H9 (cell line): ENCODE data around the gene ZKSCAN4. TPM values are rescaled to one million over a fixed set of nuclear protein-coding genes. Genes with fewer than 3 reads are reported as not detected.

Source experiments
- DNase-seq: peaks from one replicate; pipeline ENCODE4 v3.0.0-alpha.2; 2017
- H2AFZ ChIP-seq: one replicate; pipeline ENCODE4 v1.6.1; 2013; ENCODE audit warnings: mild to moderate bottlenecking, low read length, control low read depth, moderate library complexity
- H2AK5ac ChIP-seq: 2 replicates; pipeline ENCODE4 v1.6.1; 2013; ENCODE audit warnings: low read length, control low read depth, mixed read lengths; ENCODE audit not compliant: insufficient read length
- H2BK120ac ChIP-seq: one replicate; pipeline ENCODE4 v1.6.1; 2013; ENCODE audit warnings: low read depth, mild to moderate bottlenecking, low read length, control low read depth, inconsistent platforms; ENCODE audit not compliant: poor library complexity, severe bottlenecking
- H2BK12ac ChIP-seq: 2 replicates; pipeline ENCODE4 v1.6.1; 2013; ENCODE audit warnings: low read length, control low read depth, mixed read lengths, low read depth; ENCODE audit not compliant: insufficient read length
- H2BK15ac ChIP-seq: 2 replicates; pipeline ENCODE4 v1.6.1; 2013; ENCODE audit warnings: low read depth, low read length, control low read depth
- H2BK20ac ChIP-seq: one replicate; pipeline ENCODE4 v1.6.1; 2013; ENCODE audit warnings: low read depth, mild to moderate bottlenecking, low read length, control low read depth, inconsistent platforms; ENCODE audit not compliant: poor library complexity, severe bottlenecking
- H2BK5ac ChIP-seq: 2 replicates; pipeline ENCODE4 v1.6.1; 2013; ENCODE audit warnings: low read length, control low read depth, mixed read lengths; ENCODE audit not compliant: insufficient read length
- H3K14ac ChIP-seq: 2 replicates; pipeline ENCODE4 v1.6.1; 2013; ENCODE audit warnings: low read length, control low read depth; ENCODE audit not compliant: insufficient read depth
- H3K18ac ChIP-seq: 2 replicates; pipeline ENCODE4 v1.6.1; 2013; ENCODE audit warnings: low read depth, mild to moderate bottlenecking, mixed read lengths, low read length, control low read depth; ENCODE audit not compliant: insufficient read length
- H3K23ac ChIP-seq: 2 replicates; pipeline ENCODE4 v1.6.1; 2013; ENCODE audit warnings: low read length, control low read depth, mixed read lengths, low read depth; ENCODE audit not compliant: insufficient read length
- H3K23me2 ChIP-seq: 2 replicates; pipeline ENCODE4 v1.6.1; 2013; ENCODE audit warnings: low read depth, mild to moderate bottlenecking, mixed read lengths, low read length, control low read depth; ENCODE audit not compliant: insufficient read length, poor library complexity, severe bottlenecking
- H3K27ac ChIP-seq: 2 replicates; pipeline ENCODE4 v1.5.1; 2013; ENCODE audit warnings: low read length, control low read depth, mixed read lengths, low read depth; ENCODE audit not compliant: insufficient read length
- H3K27me3 ChIP-seq: 2 replicates; pipeline ENCODE4 v1.6.1; 2013; ENCODE audit warnings: low read length, control low read depth, inconsistent platforms; ENCODE audit not compliant: insufficient read depth
- H3K4ac ChIP-seq: 2 replicates; pipeline ENCODE4 v1.6.1; 2013; ENCODE audit warnings: low read depth, mild to moderate bottlenecking, control low read depth, inconsistent platforms, low read length, moderate library complexity
- H3K4me1 ChIP-seq: 2 replicates; pipeline ENCODE4 v1.6.1; 2013; ENCODE audit warnings: low read length, control low read depth, inconsistent platforms; ENCODE audit not compliant: insufficient read depth
- H3K4me2 ChIP-seq: 2 replicates; pipeline ENCODE4 v1.6.1; 2013; ENCODE audit warnings: low read length, control low read depth, mixed read lengths; ENCODE audit not compliant: insufficient read length, insufficient read depth
- H3K56ac ChIP-seq: 2 replicates; pipeline ENCODE4 v1.6.1; 2013; ENCODE audit warnings: low read depth, mild to moderate bottlenecking, mixed read lengths, low read length, control low read depth; ENCODE audit not compliant: insufficient read length
- H3K79me1 ChIP-seq: 2 replicates; pipeline ENCODE4 v1.6.1; 2013; ENCODE audit warnings: low read depth, mild to moderate bottlenecking, moderate library complexity, low read length, control low read depth, inconsistent platforms; ENCODE audit not compliant: insufficient read depth, poor library complexity, severe bottlenecking
- H3K79me2 ChIP-seq: 2 replicates; pipeline ENCODE4 v1.6.1; 2013; ENCODE audit warnings: low read length, control low read depth, inconsistent platforms; ENCODE audit not compliant: insufficient read depth
- H3K9ac ChIP-seq: 2 replicates; pipeline ENCODE4 v1.6.1; 2013; ENCODE audit warnings: low read length, control low read depth, mixed read lengths; ENCODE audit not compliant: insufficient read length; ENCODE audit errors: extremely low read depth
- H3K9me3 ChIP-seq: one replicate; pipeline ENCODE4 v1.6.1; 2013; ENCODE audit warnings: low read depth, low read length, inconsistent platforms; ENCODE audit not compliant: control insufficient read depth
- H3T11ph ChIP-seq: one replicate; pipeline ENCODE4 v1.6.1; 2013; ENCODE audit warnings: mild to moderate bottlenecking, low read length, control low read depth, inconsistent platforms
- H4K20me1 ChIP-seq: one replicate; pipeline ENCODE4 v1.6.1; 2013; ENCODE audit not compliant: control insufficient read depth, insufficient read length, insufficient read depth
- H4K5ac ChIP-seq: 2 replicates; pipeline ENCODE4 v1.6.1; 2013; ENCODE audit warnings: low read depth, mild to moderate bottlenecking, mixed read lengths, low read length, control low read depth; ENCODE audit not compliant: insufficient read length
- H4K8ac ChIP-seq: replicated peaks from 2 replicates; pipeline ENCODE4 v1.6.1; 2013; ENCODE audit warnings: low read length, control low read depth, mixed read lengths, low read depth; ENCODE audit not compliant: insufficient read length
- H4K91ac ChIP-seq: 2 replicates; pipeline ENCODE4 v1.6.1; 2013; ENCODE audit warnings: low read depth, mild to moderate bottlenecking, moderate library complexity, mixed read lengths, low read length, control low read depth; ENCODE audit not compliant: insufficient read length
- H3K27ac Mint-ChIP-seq, 3 experiments: 2 replicates in 2 of 3; 3 replicates in 1 of 3; pipeline ENCODE4 v1.8.0; 2020 to 2021; ENCODE audit warnings: mixed read lengths in 3 of 3, mild to moderate bottlenecking in 1 of 3, moderate library complexity in 1 of 3
- H3K27me3 Mint-ChIP-seq: 2 replicates; pipeline ENCODE4 v1.8.0; 2021; ENCODE audit warnings: low read depth, mild to moderate bottlenecking, moderate library complexity, mixed read lengths
- H3K36me3 Mint-ChIP-seq, 3 experiments: 2 replicates in 2 of 3; 3 replicates in 1 of 3; pipeline ENCODE4 v1.8.0; 2020 to 2021; ENCODE audit warnings: low read depth in 3 of 3, mixed read lengths in 3 of 3; ENCODE audit not compliant: insufficient read depth in 1 of 3
- H3K4me1 Mint-ChIP-seq, 2 experiments: 2 replicates each; pipeline ENCODE4 v1.8.0; 2020; ENCODE audit warnings: mixed read lengths in 2 of 2
- H3K4me3 Mint-ChIP-seq, 2 experiments: 2 replicates in 1 of 2; 3 replicates in 1 of 2; pipeline ENCODE4 v1.8.0; 2020 to 2021; ENCODE audit warnings: mild to moderate bottlenecking in 2 of 2, mixed read lengths in 2 of 2, moderate library complexity in 1 of 2
- H3K9me3 Mint-ChIP-seq, 2 experiments: 2 replicates in 1 of 2; 3 replicates in 1 of 2; pipeline ENCODE4 v1.8.0; 2020; ENCODE audit warnings: mild to moderate bottlenecking in 2 of 2, mixed read lengths in 2 of 2, moderate library complexity in 1 of 2
- CTCF ChIP-seq: fragments of 200-600 bp; sonication (generic); conservative IDR thresholded peaks from 3 replicates; pipeline ENCODE4 v1.8.0; 2021; ENCODE audit warnings: antibody characterized with exemption, mild to moderate bottlenecking
- WGBS: extraction: QIAGEN DNeasy Blood & Tissue Kit; methylation state at CpG from one replicate; pipeline ENCODE4 v1.1.7; 2013; ENCODE audit warnings: missing lambda C conversion rate, low lambda C conversion rate, mixed read lengths; ENCODE audit not compliant: insufficient read length; ENCODE audit errors: extremely low coverage; 5-methylcytosine and 5-hydroxymethylcytosine counted together
- total RNA-seq: library from RNA; stranded (reverse); gene quantifications from 2 replicates; pipeline ENCODE4 v1.2.1, GENCODE V29; 2021

Gene ZKSCAN4
- total RNA-seq, 1 experiment from 2014 or later, result 8.8 TPM

GRCh38 chr6:28258877-28259777 is 7.1 kb upstream of the ZKSCAN4 start, which contains the start of gene NKAPL:
Gene NKAPL (plus strand): TSS chr6:28259297. CDS start chr6:28259372, 75 bp downstream.
- Histone ChIP-seq H2BK20ac (no peak within 1 kb of the TSS), H3K79me2 (no peaks in the 10 kb centered on the region), H3K9ac (no peak within 1 kb of the TSS), H3K27ac (no peak within 1 kb of the TSS), H3T11ph (no peak within 1 kb of the TSS), H3K14ac (no peak within 1 kb of the TSS), H4K91ac (no peak within 1 kb of the TSS), H4K8ac (no peak within 1 kb of the TSS), H3K23me2 (no peaks in the 10 kb centered on the region), H3K27me3 (no peaks in the 10 kb centered on the region), H3K18ac (no peak within 1 kb of the TSS), H4K5ac (no peak within 1 kb of the TSS), H2AK5ac (no peak within 1 kb of the TSS), H2AFZ (no peak within 1 kb of the TSS), H3K23ac (no peak within 1 kb of the TSS), H3K9me3 (no peaks in the 10 kb centered on the region), H3K79me1 (no peaks in the 10 kb centered on the region), H2BK12ac (no peak within 1 kb of the TSS), H3K56ac (no peak within 1 kb of the TSS), H2BK5ac (no peak within 1 kb of the TSS), H3K4ac (no peak within 1 kb of the TSS), H3K4me2 (no peak within 1 kb of the TSS), H3K4me1 (no peaks in the 10 kb centered on the region), H4K20me1 (no peaks in the 10 kb centered on the region), H2BK120ac (no peak within 1 kb of the TSS), H2BK15ac (no peak within 1 kb of the TSS)
- Mint-ChIP-seq H3K36me3 (no peaks in the 10 kb centered on the region), H3K27ac (no peak within 1 kb of the TSS; a peak in 1 of 7 replicates), H3K27me3 (peaks cover 16% of the 10 kb centered on the region), H3K9me3 (no peaks in the 10 kb centered on the region), H3K4me1 (no peaks in the 10 kb centered on the region), H3K4me3 (no peak within 1 kb of the TSS; a peak in 2 of 5 replicates)
- no CpG with 5 or more reads among the region's 58 CpGs for WGBS
- DNase-seq, result peak; percentile 34
- TF ChIP-seq CTCF, result no peak
